ENCODE results near the gene NKD1. TPM values are rescaled to one million over a fixed set of nuclear protein-coding genes. Genes with fewer than 3 reads are reported as not detected.

NKD1 gene
- total RNA-seq, 1 experiment from 2014 or later, result 11.4 TPM

GRCh38 chr16:50519602-50520001, 28.6 kb upstream of the NKD1 start:
- no peak overlapping the region for H2AFZ ChIP-seq (ENCODE audit: low read depth, low read length, poor library complexity, severe bottlenecking)
- TF ChIP-seq TCF7L2 (IDR thresholded peaks at IDR 0.05; ENCODE audit: borderline replicate concordance, extremely low read depth, insufficient read depth, insufficient read length), result no peak
- no peak for TF ChIP-seq EZH2 (IDR thresholded peaks at IDR 0.05)
- no peak for TF ChIP-seq SRF (IDR thresholded peaks at IDR 0.05; ENCODE audit: low read depth)
- no peak for TF ChIP-seq ZNF274 (IDR thresholded peaks at IDR 0.05; ENCODE audit: low read depth, low read length)
- ChIA-PET CTCF (interaction anchor here (1.7 kb wide), 1 partner anchor 10 kb away, joined by 6 read pairs; no protein-coding TSS in a partner anchor), POLR2A (no interaction called here), RAD21 (ENCODE audit: low non-redundant PET in 1 of 2, low total read pairs in 2 of 2, uncharacterized antibody in 2 of 2, unreplicated experiment in 2 of 2) (no interaction called here)
- DNase-seq (ENCODE audit: low read depth, low spot score) (no peak), ATAC-seq (no peak)
- intact Hi-C loops (cut with micrococcal nuclease), result no loop called here
- peaks cover 15% of the 10 kb centered on the region for H3K27me3 ChIP-seq (ENCODE audit: insufficient read depth, low read length)
- no peaks in the 10 kb centered on the region for H4K20me1 ChIP-seq (ENCODE audit: insufficient read depth)
- H3K4me3 ChIP-seq (replicated peaks in 1 of 2; ENCODE audit: low read depth in 1 of 2, low read length in 2 of 2), result no peak overlapping the region
- no peaks in the 10 kb centered on the region for H3K79me2 ChIP-seq (ENCODE audit: insufficient read depth, low read length)
- peaks cover 0 to 8% of the 10 kb centered on the region in 2 experiments; a peak in 1 of 4 replicates for H3K9me3 ChIP-seq (ENCODE audit: control insufficient read depth in 1 of 2, insufficient read depth in 1 of 2, low read depth in 1 of 2, low read length in 2 of 2)
- H3K9me2 ChIP-seq (ENCODE audit: insufficient read depth), result no peaks in the 10 kb centered on the region
- no peak overlapping the region for H3K27ac ChIP-seq (ENCODE audit: low read depth, low read length)
- peaks cover 0 to 7% of the 10 kb centered on the region in 2 experiments; a peak in 1 of 4 replicates for H3K4me1 ChIP-seq (ENCODE audit: control insufficient read depth in 1 of 2, insufficient read depth in 2 of 2, low read length in 2 of 2)
- H3K36me3 ChIP-seq (ENCODE audit: control insufficient read depth in 1 of 2, insufficient read depth in 2 of 2, low read length in 2 of 2), result no peaks in the 10 kb centered on the region
- no peak overlapping the region for H3K4me2 ChIP-seq (ENCODE audit: low read length)
- H3K9ac ChIP-seq (ENCODE audit: low read length), result no peak overlapping the region
- BruUV-seq (replicated peaks), result no TSS peak

GRCh38 chr16:50520451-50521245, 27.5 kb upstream of the NKD1 start:
- H4K20me1 ChIP-seq (ENCODE audit: insufficient read depth), result no peaks in the 10 kb centered on the region
- ATAC-seq, result peak; percentile 65
- H3K4me3 ChIP-seq (replicated peaks in 1 of 2; ENCODE audit: low read depth in 1 of 2, low read length in 2 of 2), result no peak overlapping the region
- peak overlapping the region; percentile 30 for H3K4me2 ChIP-seq (ENCODE audit: low read length)
- H3K27ac ChIP-seq (ENCODE audit: low read depth, low read length), result no peak overlapping the region
- RAD21 ChIA-PET (ENCODE audit: low non-redundant PET in 1 of 2, low total read pairs in 2 of 2, uncharacterized antibody in 2 of 2, unreplicated experiment in 2 of 2), result no interaction called here
- no peaks in the 10 kb centered on the region for H3K36me3 ChIP-seq (ENCODE audit: control insufficient read depth in 1 of 2, insufficient read depth in 2 of 2, low read length in 2 of 2)
- POLR2A ChIA-PET, result no interaction called here
- H3K4me1 ChIP-seq (ENCODE audit: control insufficient read depth in 1 of 2, insufficient read depth in 2 of 2, low read length in 2 of 2), result peaks cover 0 to 7% of the 10 kb centered on the region in 2 experiments; a peak in 1 of 4 replicates
- no TSS peak for BruUV-seq (replicated peaks)
- H3K9me3 ChIP-seq (ENCODE audit: control insufficient read depth in 1 of 2, insufficient read depth in 1 of 2, low read depth in 1 of 2, low read length in 2 of 2), result peaks cover 0 to 8% of the 10 kb centered on the region in 2 experiments; a peak in 1 of 4 replicates
- no peak for DNase-seq (ENCODE audit: low read depth, low spot score)
- H3K9ac ChIP-seq (ENCODE audit: low read length), result no peak overlapping the region
- TF ChIP-seq ZNF274 (IDR thresholded peaks at IDR 0.05; ENCODE audit: low read depth, low read length) (no peak), TCF7L2 (IDR thresholded peaks at IDR 0.05; ENCODE audit: borderline replicate concordance, extremely low read depth, insufficient read depth, insufficient read length) (peak; percentile 80)
- intact Hi-C loops (cut with micrococcal nuclease), result no loop called here
- no peaks in the 10 kb centered on the region for H3K9me2 ChIP-seq (ENCODE audit: insufficient read depth)
- no peaks in the 10 kb centered on the region for H3K79me2 ChIP-seq (ENCODE audit: insufficient read depth, low read length)
- CTCF ChIA-PET, result no interaction called here
- peak overlapping the region; percentile 35 for H2AFZ ChIP-seq (ENCODE audit: low read depth, low read length, poor library complexity, severe bottlenecking)
- peaks cover 15% of the 10 kb centered on the region for H3K27me3 ChIP-seq (ENCODE audit: insufficient read depth, low read length)
